ENCODE results near the gene OTOA. TPM values are rescaled to one million over a fixed set of nuclear protein-coding genes. Genes with fewer than 3 reads are reported as not detected.

The OTOA gene
- total and polyA plus RNA-seq, 2 of the 8 experiments (the other 6 are each of a cell fraction or from before 2014, with no cell fraction given): 0.06 to 0.32 TPM

- TF ChIP-seq, protein P1, sequence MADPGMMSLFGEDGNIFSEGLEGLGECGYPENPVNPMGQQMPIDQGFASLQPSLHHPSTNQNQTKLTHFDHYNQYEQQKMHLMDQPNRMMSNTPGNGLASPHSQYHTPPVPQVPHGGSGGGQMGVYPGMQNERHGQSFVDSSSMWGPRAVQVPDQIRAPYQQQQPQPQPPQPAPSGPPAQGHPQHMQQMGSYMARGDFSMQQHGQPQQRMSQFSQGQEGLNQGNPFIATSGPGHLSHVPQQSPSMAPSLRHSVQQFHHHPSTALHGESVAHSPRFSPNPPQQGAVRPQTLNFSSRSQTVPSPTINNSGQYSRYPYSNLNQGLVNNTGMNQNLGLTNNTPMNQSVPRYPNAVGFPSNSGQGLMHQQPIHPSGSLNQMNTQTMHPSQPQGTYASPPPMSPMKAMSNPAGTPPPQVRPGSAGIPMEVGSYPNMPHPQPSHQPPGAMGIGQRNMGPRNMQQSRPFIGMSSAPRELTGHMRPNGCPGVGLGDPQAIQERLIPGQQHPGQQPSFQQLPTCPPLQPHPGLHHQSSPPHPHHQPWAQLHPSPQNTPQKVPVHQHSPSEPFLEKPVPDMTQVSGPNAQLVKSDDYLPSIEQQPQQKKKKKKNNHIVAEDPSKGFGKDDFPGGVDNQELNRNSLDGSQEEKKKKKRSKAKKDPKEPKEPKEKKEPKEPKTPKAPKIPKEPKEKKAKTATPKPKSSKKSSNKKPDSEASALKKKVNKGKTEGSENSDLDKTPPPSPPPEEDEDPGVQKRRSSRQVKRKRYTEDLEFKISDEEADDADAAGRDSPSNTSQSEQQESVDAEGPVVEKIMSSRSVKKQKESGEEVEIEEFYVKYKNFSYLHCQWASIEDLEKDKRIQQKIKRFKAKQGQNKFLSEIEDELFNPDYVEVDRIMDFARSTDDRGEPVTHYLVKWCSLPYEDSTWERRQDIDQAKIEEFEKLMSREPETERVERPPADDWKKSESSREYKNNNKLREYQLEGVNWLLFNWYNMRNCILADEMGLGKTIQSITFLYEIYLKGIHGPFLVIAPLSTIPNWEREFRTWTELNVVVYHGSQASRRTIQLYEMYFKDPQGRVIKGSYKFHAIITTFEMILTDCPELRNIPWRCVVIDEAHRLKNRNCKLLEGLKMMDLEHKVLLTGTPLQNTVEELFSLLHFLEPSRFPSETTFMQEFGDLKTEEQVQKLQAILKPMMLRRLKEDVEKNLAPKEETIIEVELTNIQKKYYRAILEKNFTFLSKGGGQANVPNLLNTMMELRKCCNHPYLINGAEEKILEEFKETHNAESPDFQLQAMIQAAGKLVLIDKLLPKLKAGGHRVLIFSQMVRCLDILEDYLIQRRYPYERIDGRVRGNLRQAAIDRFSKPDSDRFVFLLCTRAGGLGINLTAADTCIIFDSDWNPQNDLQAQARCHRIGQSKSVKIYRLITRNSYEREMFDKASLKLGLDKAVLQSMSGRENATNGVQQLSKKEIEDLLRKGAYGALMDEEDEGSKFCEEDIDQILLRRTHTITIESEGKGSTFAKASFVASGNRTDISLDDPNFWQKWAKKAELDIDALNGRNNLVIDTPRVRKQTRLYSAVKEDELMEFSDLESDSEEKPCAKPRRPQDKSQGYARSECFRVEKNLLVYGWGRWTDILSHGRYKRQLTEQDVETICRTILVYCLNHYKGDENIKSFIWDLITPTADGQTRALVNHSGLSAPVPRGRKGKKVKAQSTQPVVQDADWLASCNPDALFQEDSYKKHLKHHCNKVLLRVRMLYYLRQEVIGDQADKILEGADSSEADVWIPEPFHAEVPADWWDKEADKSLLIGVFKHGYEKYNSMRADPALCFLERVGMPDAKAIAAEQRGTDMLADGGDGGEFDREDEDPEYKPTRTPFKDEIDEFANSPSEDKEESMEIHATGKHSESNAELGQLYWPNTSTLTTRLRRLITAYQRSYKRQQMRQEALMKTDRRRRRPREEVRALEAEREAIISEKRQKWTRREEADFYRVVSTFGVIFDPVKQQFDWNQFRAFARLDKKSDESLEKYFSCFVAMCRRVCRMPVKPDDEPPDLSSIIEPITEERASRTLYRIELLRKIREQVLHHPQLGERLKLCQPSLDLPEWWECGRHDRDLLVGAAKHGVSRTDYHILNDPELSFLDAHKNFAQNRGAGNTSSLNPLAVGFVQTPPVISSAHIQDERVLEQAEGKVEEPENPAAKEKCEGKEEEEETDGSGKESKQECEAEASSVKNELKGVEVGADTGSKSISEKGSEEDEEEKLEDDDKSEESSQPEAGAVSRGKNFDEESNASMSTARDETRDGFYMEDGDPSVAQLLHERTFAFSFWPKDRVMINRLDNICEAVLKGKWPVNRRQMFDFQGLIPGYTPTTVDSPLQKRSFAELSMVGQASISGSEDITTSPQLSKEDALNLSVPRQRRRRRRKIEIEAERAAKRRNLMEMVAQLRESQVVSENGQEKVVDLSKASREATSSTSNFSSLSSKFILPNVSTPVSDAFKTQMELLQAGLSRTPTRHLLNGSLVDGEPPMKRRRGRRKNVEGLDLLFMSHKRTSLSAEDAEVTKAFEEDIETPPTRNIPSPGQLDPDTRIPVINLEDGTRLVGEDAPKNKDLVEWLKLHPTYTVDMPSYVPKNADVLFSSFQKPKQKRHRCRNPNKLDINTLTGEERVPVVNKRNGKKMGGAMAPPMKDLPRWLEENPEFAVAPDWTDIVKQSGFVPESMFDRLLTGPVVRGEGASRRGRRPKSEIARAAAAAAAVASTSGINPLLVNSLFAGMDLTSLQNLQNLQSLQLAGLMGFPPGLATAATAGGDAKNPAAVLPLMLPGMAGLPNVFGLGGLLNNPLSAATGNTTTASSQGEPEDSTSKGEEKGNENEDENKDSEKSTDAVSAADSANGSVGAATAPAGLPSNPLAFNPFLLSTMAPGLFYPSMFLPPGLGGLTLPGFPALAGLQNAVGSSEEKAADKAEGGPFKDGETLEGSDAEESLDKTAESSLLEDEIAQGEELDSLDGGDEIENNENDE (IDR thresholded peaks at IDR 0.05; ENCODE audit: insufficient replicate concordance, low read length): no peak
- TF ChIP-seq JUND (IDR thresholded peaks at IDR 0.05; ENCODE audit: low read length): no peak
- TF ChIP-seq USF2 (IDR thresholded peaks at IDR 0.05; ENCODE audit: low read length): no peak
- no peak for TF ChIP-seq GTF2F1 (IDR thresholded peaks at IDR 0.05; ENCODE audit: borderline replicate concordance, low read depth, low read length)
- no peak for TF ChIP-seq POLR2A (IDR thresholded peaks at IDR 0.05; ENCODE audit: control extremely low read depth in 1 of 2, low read depth in 2 of 2, low read length in 2 of 2)
- no peak for TF ChIP-seq FOSL1 (IDR thresholded peaks at IDR 0.05; ENCODE audit: insufficient read depth, low read depth, low read length)
- TF ChIP-seq YY1 (IDR thresholded peaks at IDR 0.05; ENCODE audit: low read depth, low read length): no peak
- no peak for TF ChIP-seq RXRA (IDR thresholded peaks at IDR 0.05; ENCODE audit: insufficient read depth, low read depth, low read length)
- TF ChIP-seq SAP30 (IDR thresholded peaks at IDR 0.05; ENCODE audit: insufficient read depth, insufficient replicate concordance, low read length): no peak
- TF ChIP-seq MAFK (IDR thresholded peaks at IDR 0.05; ENCODE audit: low read depth, low read length): no peak
- no peak for TF ChIP-seq MAX (IDR thresholded peaks at IDR 0.05)
Observed at GRCh38 chr16:21642861-21643260, 20.9 kb upstream of the OTOA start (continued).

Measured in H1 (cell line).